ENCODE results near the gene VPS9D1.

DNA sequence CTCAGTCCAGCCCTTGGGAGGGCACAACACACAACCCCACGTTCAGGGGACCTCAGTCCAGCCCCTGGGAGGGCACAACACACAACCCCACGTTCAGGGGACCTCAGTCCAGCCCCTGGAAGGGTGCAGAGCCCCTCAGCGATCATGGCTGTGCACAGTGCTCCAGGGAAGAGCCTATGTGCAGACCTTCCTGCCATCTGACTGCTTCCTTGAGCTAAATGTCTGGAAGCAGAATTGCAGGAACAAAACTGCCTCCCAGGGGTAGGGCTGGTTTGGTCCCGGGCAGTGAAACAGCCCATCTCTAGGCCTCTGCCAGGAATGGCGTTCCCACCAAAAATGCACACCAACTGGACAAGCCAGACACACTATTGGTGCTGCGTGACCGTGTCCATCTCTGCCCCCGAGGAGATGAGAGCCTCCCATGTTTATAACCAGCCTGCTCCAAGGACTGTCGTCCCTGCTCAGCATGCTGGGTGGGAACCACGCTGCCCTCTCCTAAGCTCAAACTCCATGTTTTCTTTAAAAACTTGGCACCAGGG, 44.7 kb upstream of the VPS9D1 start:
- TF ChIP-seq, protein P1, sequence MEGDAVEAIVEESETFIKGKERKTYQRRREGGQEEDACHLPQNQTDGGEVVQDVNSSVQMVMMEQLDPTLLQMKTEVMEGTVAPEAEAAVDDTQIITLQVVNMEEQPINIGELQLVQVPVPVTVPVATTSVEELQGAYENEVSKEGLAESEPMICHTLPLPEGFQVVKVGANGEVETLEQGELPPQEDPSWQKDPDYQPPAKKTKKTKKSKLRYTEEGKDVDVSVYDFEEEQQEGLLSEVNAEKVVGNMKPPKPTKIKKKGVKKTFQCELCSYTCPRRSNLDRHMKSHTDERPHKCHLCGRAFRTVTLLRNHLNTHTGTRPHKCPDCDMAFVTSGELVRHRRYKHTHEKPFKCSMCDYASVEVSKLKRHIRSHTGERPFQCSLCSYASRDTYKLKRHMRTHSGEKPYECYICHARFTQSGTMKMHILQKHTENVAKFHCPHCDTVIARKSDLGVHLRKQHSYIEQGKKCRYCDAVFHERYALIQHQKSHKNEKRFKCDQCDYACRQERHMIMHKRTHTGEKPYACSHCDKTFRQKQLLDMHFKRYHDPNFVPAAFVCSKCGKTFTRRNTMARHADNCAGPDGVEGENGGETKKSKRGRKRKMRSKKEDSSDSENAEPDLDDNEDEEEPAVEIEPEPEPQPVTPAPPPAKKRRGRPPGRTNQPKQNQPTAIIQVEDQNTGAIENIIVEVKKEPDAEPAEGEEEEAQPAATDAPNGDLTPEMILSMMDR (IDR thresholded peaks at IDR 0.05; ENCODE audit: low read depth, low read length), result no peak
- no peak for TF ChIP-seq EZH2phosphoT487 (IDR thresholded peaks at IDR 0.05; ENCODE audit: low read depth)
